Urinary bladder (tissue), 4 donors: ENCODE results near the gene DCHS1. TPM values are rescaled to one million over a fixed set of nuclear protein-coding genes. Genes with fewer than 3 reads are reported as not detected.

Experiments used
- DNase-seq: peaks from one replicate; pipeline ENCODE4 v3.0.0-alpha.2; 2015; ENCODE audit errors: extremely low spot score
- H3K27ac ChIP-seq: one replicate; pipeline ENCODE4 v1.5.1; 2013; ENCODE audit warnings: low read depth, mild to moderate bottlenecking, moderate library complexity
- H3K36me3 ChIP-seq: one replicate; pipeline ENCODE4 v1.6.1; 2013; ENCODE audit warnings: mild to moderate bottlenecking, moderate library complexity; ENCODE audit not compliant: insufficient read depth
- H3K4me1 ChIP-seq: one replicate; pipeline ENCODE4 v1.6.1; 2013; ENCODE audit warnings: mild to moderate bottlenecking, moderate library complexity; ENCODE audit not compliant: insufficient read depth
- H3K4me3 ChIP-seq: one replicate; pipeline ENCODE4 v1.5.1; 2013; ENCODE audit warnings: low read depth, low read length
- WGBS: extraction: QIAGEN DNeasy Blood & Tissue Kit; methylation state at CpG from one replicate; pipeline ENCODE4 v1.1.7; 2013; 5-methylcytosine and 5-hydroxymethylcytosine counted together
- polyA plus RNA-seq: library from polyadenylated mRNA; stranded (reverse); fragments of 200-250 nt; gene quantifications from one replicate; pipeline ENCODE4 v1.2.3, GENCODE V29; 2013
- total RNA-seq: library from RNA; depleted of rRNA; stranded (reverse); fragments of >200 nt; gene quantifications from one replicate; pipeline ENCODE4 v1.2.3, GENCODE V29; 2014
- donor health status: healthy with polysubstance abuse.
- donor health status: healthy.

DCHS1 gene
- total and polyA plus RNA-seq, 2 donors, result 28.6 to 49.2 TPM

DNA sequence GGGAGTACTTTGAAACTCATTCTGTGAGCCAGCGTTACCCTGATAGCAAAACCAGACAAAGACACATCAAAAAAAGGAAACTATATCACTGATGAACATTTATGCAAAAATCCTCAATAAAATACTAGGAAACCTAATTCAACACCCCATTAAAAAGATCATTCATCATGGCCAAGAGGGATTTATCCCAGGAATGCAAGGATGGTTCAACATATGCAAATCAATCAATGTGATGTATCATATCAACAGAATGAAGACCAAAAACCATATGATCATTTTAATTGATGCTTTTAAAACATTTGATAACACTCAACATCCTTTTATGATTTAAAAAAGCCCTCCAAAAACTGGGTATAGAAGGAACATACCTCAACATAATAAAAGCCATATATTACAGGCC, 72.0 kb downstream of the DCHS1 start:
- DNase-seq, result no peak
- H3K27ac ChIP-seq, result no peak overlapping the region
- H3K4me3 ChIP-seq, result no peak overlapping the region
- H3K36me3 ChIP-seq, result no peaks in the 10 kb centered on the region
- no peaks in the 10 kb centered on the region for H3K4me1 ChIP-seq
- WGBS, result 98% methylated on average over 1 of the region's 1 CpG

- WGBS, result 79% methylated on average over 2 of the region's 2 CpGs
- H3K4me1 ChIP-seq, result no peaks in the 10 kb centered on the region
- no peak overlapping the region for H3K4me3 ChIP-seq
- no peak overlapping the region for H3K27ac ChIP-seq
- no peak for DNase-seq
- H3K36me3 ChIP-seq, result no peaks in the 10 kb centered on the region
These were observed 75.9 kb downstream of the DCHS1 start for GRCh38 chr11:6579681-6580080.

DNA sequence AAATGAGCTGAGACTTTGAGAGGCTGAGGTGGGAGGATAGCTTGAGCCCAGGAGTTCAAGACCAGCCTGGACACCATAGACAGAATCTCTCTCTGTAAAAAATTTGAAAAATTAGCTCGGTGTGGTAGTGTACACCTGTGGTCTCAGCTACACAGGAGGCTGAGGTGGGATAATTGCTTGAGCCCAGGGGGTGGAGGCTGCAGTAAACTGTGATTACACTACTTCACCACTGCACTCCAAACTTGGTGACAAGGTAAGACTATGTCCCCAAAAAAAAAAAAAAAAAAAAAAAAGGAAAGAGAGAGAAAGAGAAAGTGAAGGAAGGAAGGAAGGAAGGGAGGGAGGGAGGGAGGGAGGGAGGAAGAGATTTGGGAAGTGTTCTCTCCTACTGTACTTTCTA, 77.5 kb downstream of the DCHS1 start:
- no peaks in the 10 kb centered on the region for H3K4me1 ChIP-seq
- H3K4me3 ChIP-seq, result no peak overlapping the region
- no peak for DNase-seq
- H3K27ac ChIP-seq, result no peak overlapping the region
- 92% methylated on average over 1 of the region's 1 CpG for WGBS
- H3K36me3 ChIP-seq, result no peaks in the 10 kb centered on the region

DNA sequence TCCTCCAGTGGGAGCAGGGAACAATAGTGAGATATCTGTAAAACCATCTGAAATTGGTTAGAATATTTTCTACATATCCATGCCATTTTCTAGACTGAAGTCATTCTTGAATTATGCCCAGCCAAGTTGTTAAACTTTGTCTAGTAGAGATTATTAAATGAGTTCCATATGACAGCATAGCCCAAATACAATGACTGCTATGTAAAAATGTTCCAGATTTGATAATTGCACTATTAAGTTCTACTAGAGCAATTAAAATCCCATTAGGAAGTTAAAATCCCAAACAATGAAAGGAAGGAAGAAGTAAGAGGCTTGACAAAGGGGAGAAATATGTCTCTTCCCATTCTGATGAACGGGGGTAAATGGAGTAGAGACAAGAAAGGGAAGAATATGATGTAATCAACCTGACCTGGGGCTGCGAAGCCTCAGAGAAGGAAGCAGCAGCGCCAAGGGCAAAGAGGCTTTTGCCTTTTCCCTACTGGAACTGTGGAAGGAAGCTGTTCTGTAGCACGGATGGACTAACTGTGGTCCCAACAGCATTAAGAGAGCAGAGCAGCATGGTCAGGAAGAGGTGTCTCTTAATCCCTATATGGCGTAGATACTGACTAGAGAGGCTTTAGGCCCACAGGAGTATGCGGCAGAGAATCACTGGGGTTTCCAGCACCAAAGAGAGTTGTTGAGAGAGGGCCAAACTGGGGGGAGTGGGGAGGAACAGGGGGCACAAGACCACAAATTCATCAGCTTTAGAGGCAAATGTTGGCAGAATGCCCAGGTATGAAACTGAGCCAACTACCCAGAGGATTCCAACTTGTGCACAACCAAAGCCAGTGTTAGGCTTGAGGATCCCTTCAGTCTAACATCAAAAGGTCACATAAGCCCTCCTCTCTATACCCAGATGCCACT, 78.9 kb downstream of the DCHS1 start:
- Histone ChIP-seq H3K36me3 (no peaks in the 10 kb centered on the region), H3K27ac (no peak overlapping the region), H3K4me1 (no peaks in the 10 kb centered on the region), H3K4me3 (no peak overlapping the region)
- WGBS, result 21% methylated on average over 6 of the region's 6 CpGs
- DNase-seq, result peak; percentile 64

GRCh38 chr11:6574816-6575715, 80.5 kb downstream of the DCHS1 start:
- Histone ChIP-seq H3K27ac (no peak overlapping the region), H3K36me3 (no peaks in the 10 kb centered on the region), H3K4me1 (no peaks in the 10 kb centered on the region), H3K4me3 (no peak overlapping the region)
- 86% methylated on average over 6 of the region's 6 CpGs for WGBS
- no peak for DNase-seq

DNA sequence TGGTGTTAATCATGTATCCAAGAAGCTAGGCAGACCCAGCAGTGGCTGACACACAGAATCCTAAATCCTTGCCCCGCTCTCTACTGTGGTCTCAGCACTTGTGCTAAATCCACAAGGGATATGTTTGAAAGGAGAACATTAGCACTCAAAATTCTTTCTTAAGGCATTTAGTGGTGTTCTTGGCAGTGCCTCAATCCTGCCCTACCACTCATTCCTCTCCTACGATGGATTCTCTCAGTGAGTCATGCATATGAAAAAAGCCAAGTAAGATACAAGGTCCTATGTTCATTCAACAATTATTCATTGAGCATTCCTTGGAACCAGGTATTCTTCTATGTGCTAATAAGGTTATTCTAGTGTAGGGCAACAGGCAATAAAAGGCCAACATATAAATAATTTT, 83.4 kb downstream of the DCHS1 start:
- H3K4me1 ChIP-seq, result no peaks in the 10 kb centered on the region
- H3K27ac ChIP-seq, result no peak overlapping the region
- DNase-seq, result no peak
- no peaks in the 10 kb centered on the region for H3K36me3 ChIP-seq
- no peak overlapping the region for H3K4me3 ChIP-seq
- 59% methylated on average over 2 of the region's 2 CpGs for WGBS

- Histone ChIP-seq H3K4me1 (no peaks in the 10 kb centered on the region), H3K36me3 (no peaks in the 10 kb centered on the region), H3K27ac (no peak overlapping the region), H3K4me3 (no peak overlapping the region)
- WGBS, result 71% methylated on average over 22 of the region's 22 CpGs
- DNase-seq, result no peak
These were observed 84.1 kb downstream of the DCHS1 start for GRCh38 chr11:6571434-6572008.

Other genes with a start within 250 kb of the DCHS1 start
- 31.8 TPM for gene APBB1, start 236.7 kb downstream of the DCHS1 start, total RNA-seq
- gene APBB1, start 236.7 kb downstream of the DCHS1 start, polyA plus RNA-seq, result 68.7 TPM
- 1.1 TPM for gene HPX, start 214.8 kb downstream of the DCHS1 start, total RNA-seq
- 3.3 TPM for gene HPX, start 214.8 kb downstream of the DCHS1 start, polyA plus RNA-seq
- gene TRIM3, start 181.9 kb downstream of the DCHS1 start, total RNA-seq, result 17.7 TPM
- 29.7 TPM for gene TRIM3, start 181.9 kb downstream of the DCHS1 start, polyA plus RNA-seq
- gene ARFIP2, start 174.5 kb downstream of the DCHS1 start, total RNA-seq, result 25.6 TPM
- gene ARFIP2, start 174.5 kb downstream of the DCHS1 start, polyA plus RNA-seq, result 34.1 TPM
- 25.9 TPM for gene TIMM10B, start 174.3 kb downstream of the DCHS1 start, total RNA-seq
- 35.1 TPM for gene TIMM10B, start 174.3 kb downstream of the DCHS1 start, polyA plus RNA-seq
- 13.4 TPM for gene DNHD1, start 158.5 kb downstream of the DCHS1 start, total RNA-seq
- gene DNHD1, start 158.5 kb downstream of the DCHS1 start, polyA plus RNA-seq, result 3.7 TPM
- 14.2 TPM for gene RRP8, start 52.2 kb downstream of the DCHS1 start, total RNA-seq
- 24.8 TPM for gene RRP8, start 52.2 kb downstream of the DCHS1 start, polyA plus RNA-seq
- 216 TPM for gene ILK, start 52.0 kb downstream of the DCHS1 start, total RNA-seq
- gene ILK, start 52.0 kb downstream of the DCHS1 start, polyA plus RNA-seq, result 578 TPM
- 12.4 TPM for gene TAF10, start 43.6 kb downstream of the DCHS1 start, total RNA-seq
- gene TAF10, start 43.6 kb downstream of the DCHS1 start, polyA plus RNA-seq, result 65.3 TPM
- gene TPP1, start 36.4 kb downstream of the DCHS1 start, total RNA-seq, result 48.9 TPM
- gene TPP1, start 36.4 kb downstream of the DCHS1 start, polyA plus RNA-seq, result 101 TPM
- gene MRPL17, start 27.5 kb upstream of the DCHS1 start, total RNA-seq, result 29.9 TPM
- gene MRPL17, start 27.5 kb upstream of the DCHS1 start, polyA plus RNA-seq, result 34.3 TPM
- gene OR2AG2, start 116.2 kb upstream of the DCHS1 start, total RNA-seq, result 0.26 TPM
- 0.03 TPM for gene OR2AG2, start 116.2 kb upstream of the DCHS1 start, polyA plus RNA-seq
- not detected for gene OR2AG1, start 127.2 kb upstream of the DCHS1 start, total RNA-seq
- gene OR2AG1, start 127.2 kb upstream of the DCHS1 start, polyA plus RNA-seq, result not detected
- 0.85 TPM for gene OR6A2, start 143.9 kb upstream of the DCHS1 start, total RNA-seq
- not detected for gene OR6A2, start 143.9 kb upstream of the DCHS1 start, polyA plus RNA-seq
- gene OR10A5, start 189.9 kb upstream of the DCHS1 start, total RNA-seq, result not detected
- not detected for gene OR10A5, start 189.9 kb upstream of the DCHS1 start, polyA plus RNA-seq
- gene OR10A2, start 207.2 kb upstream of the DCHS1 start, total RNA-seq, result not detected
- gene OR10A2, start 207.2 kb upstream of the DCHS1 start, polyA plus RNA-seq, result not detected
- not detected for gene OR10A4, start 220.8 kb upstream of the DCHS1 start, total RNA-seq
- not detected for gene OR10A4, start 220.8 kb upstream of the DCHS1 start, polyA plus RNA-seq
- gene OR2D2, start 236.7 kb upstream of the DCHS1 start, total RNA-seq, result 0.53 TPM
- not detected for gene OR2D2, start 236.7 kb upstream of the DCHS1 start, polyA plus RNA-seq